SK-N-SH (cell line): ENCODE data around the gene PRKACG. TPM values are rescaled to one million over a fixed set of nuclear protein-coding genes. Genes with fewer than 3 reads are reported as not detected.

Experiments
- CTCF ChIA-PET: fragments of 300-600, 350-600 bp; formaldehyde crosslinking; extraction: SDS; loops from one replicate; lab custom pipeline; 2021; lab: Yijun Ruan, JAX
- POLR2A ChIA-PET: fragments of 350-600 bp; sonication (Branson Sonifier 250); formaldehyde crosslinking; extraction: SDS; loops from one replicate; lab custom pipeline; 2020; ENCODE audit warnings: antibody characterized with exemption, inconsistent platforms; lab: Yijun Ruan, JAX
- DNase-seq: peaks from one replicate; pipeline ENCODE4 v3.0.0; 2012
- H2AFZ ChIP-seq: fragments of 200-600 bp; sonication (generic); 2 replicates; pipeline ENCODE4 v1.8.1; 2016; ENCODE audit warnings: antibody characterized with exemption, mild to moderate bottlenecking, low read depth
- H3F3A ChIP-seq: fragments of 200-600 bp; sonication (generic); replicated peaks from 2 replicates; pipeline ENCODE3; 2016; ENCODE audit warnings: antibody characterized with exemption, mild to moderate bottlenecking; ENCODE audit not compliant: insufficient read depth
- H3K27ac ChIP-seq, 2 experiments: fragments of 200-500 bp in 1 of 2; fragments of 200-600 bp in 1 of 2; sonication (Bioruptor generic) in 1 of 2; sonication (generic), shearing (Covaris generic) in 1 of 2; 2 replicates each; pipeline versions ENCODE4 v1.5.1 to v1.6.1; 2014 to 2016; ENCODE audit warnings: low read depth in 2 of 2, inconsistent platforms in 1 of 2, low read length in 1 of 2, mild to moderate bottlenecking in 1 of 2, mixed read lengths in 1 of 2
- H3K27me3 ChIP-seq: fragments of 200-600 bp; sonication (generic), shearing (Covaris generic); 2 replicates; pipeline ENCODE4 v1.6.1; 2016; ENCODE audit warnings: mixed run types; ENCODE audit not compliant: insufficient read depth
- H3K36me3 ChIP-seq, 2 experiments: fragments of 200-500 bp in 1 of 2; fragments of 200-600 bp in 1 of 2; sonication (Bioruptor generic) in 1 of 2; sonication (generic) in 1 of 2; replicated peaks in 1 of 2; 2 replicates each; pipeline versions ENCODE3 to v1.5.1; 2014 to 2016; ENCODE audit warnings: low read length in 1 of 2, mild to moderate bottlenecking in 1 of 2; ENCODE audit not compliant: insufficient read depth in 2 of 2, control insufficient read depth in 1 of 2
- H3K4me1 ChIP-seq, 2 experiments: fragments of 200-500 bp in 1 of 2; fragments of 200-600 bp in 1 of 2; sonication (Bioruptor generic) in 1 of 2; sonication (generic), shearing (Covaris generic) in 1 of 2; 2 replicates each; pipeline versions ENCODE4 v1.5.1 to v1.6.1; 2014 to 2016; ENCODE audit warnings: low read depth in 1 of 2, low read length in 1 of 2, mixed run types in 1 of 2; ENCODE audit not compliant: insufficient read depth in 2 of 2, control insufficient read depth in 1 of 2
- H3K4me2 ChIP-seq: fragments of 200-600 bp; sonication (generic), shearing (Covaris generic); 2 replicates; pipeline ENCODE4 v1.6.1; 2017; ENCODE audit warnings: mixed run types
- H3K4me3 ChIP-seq, 2 experiments: fragments of 200-500 bp in 1 of 2; fragments of 200-600 bp in 1 of 2; sonication (Bioruptor generic) in 1 of 2; sonication (generic), shearing (Covaris generic) in 1 of 2; 2 replicates each; pipeline versions ENCODE4 v1.5.1 to v1.8.1; 2014 to 2016; ENCODE audit warnings: low read depth in 2 of 2, inconsistent platforms in 1 of 2, low read length in 1 of 2, mild to moderate bottlenecking in 1 of 2, mixed read lengths in 1 of 2, moderate library complexity in 1 of 2
- H3K79me2 ChIP-seq: fragments of 200-600 bp; sonication (generic); 2 replicates; pipeline ENCODE4 v1.8.1; 2017; ENCODE audit warnings: mild to moderate bottlenecking; ENCODE audit not compliant: insufficient read depth
- H3K9ac ChIP-seq: fragments of 200-600 bp; sonication (generic); 2 replicates; pipeline ENCODE4 v1.6.1; 2017; ENCODE audit warnings: mixed run types
- H3K9me2 ChIP-seq: fragments of 200-600 bp; sonication (generic); 2 replicates; pipeline ENCODE4 v1.6.1; 2017; ENCODE audit warnings: mixed run types
- H3K9me3 ChIP-seq: fragments of 200-600 bp; sonication (generic); 2 replicates; pipeline ENCODE4 v1.6.1; 2017; ENCODE audit warnings: mixed run types, mild to moderate bottlenecking, moderate library complexity
- H4K20me1 ChIP-seq: fragments of 200-600 bp; sonication (generic); 2 replicates; pipeline ENCODE4 v1.6.1; 2017; ENCODE audit warnings: mild to moderate bottlenecking, mixed run types; ENCODE audit not compliant: insufficient read depth
- CHD2 ChIP-seq: fragments of 150-350 bp; IDR thresholded peaks from 2 replicates; pipeline ENCODE4 v1.6.1; 2018; ENCODE audit warnings: low read length; ENCODE audit not compliant: partially characterized antibody
- EZH2phosphoT487 ChIP-seq: fragments of 200-600 bp; sonication (generic); IDR thresholded peaks from 2 replicates; pipeline ENCODE4 v1.6.1; 2017; ENCODE audit warnings: low read depth, mixed run types, mild to moderate bottlenecking, antibody characterized with exemption, moderate library complexity, borderline replicate concordance
- FOSL2 ChIP-seq: IDR thresholded peaks from 2 replicates; pipeline ENCODE4 v1.4.0; 2012; ENCODE audit warnings: low read depth, mild to moderate bottlenecking, moderate library complexity, borderline replicate concordance
- FOXJ3 ChIP-seq: sonication (generic); formaldehyde crosslinking; IDR thresholded peaks from 2 replicates; pipeline ENCODE4 v1.5.1; 2020; ENCODE audit warnings: mild to moderate bottlenecking, missing genetic modification reagents
- FOXM1 ChIP-seq: IDR thresholded peaks from 2 replicates; pipeline ENCODE4 v1.4.0; 2012; ENCODE audit warnings: low read depth, mild to moderate bottlenecking
- GABPA ChIP-seq: IDR thresholded peaks from 2 replicates; pipeline ENCODE4 v1.4.0; 2012; ENCODE audit warnings: low read depth, mild to moderate bottlenecking
- GATA2 ChIP-seq: sonication (generic); formaldehyde crosslinking; IDR thresholded peaks from 2 replicates; pipeline ENCODE4 v1.5.0; 2020; ENCODE audit warnings: mild to moderate bottlenecking, missing genetic modification reagents
- NRF1 ChIP-seq: IDR thresholded peaks from 2 replicates; pipeline ENCODE4 v1.6.1; 2012; ENCODE audit warnings: low read depth, mild to moderate bottlenecking, low read length
- RCOR1 ChIP-seq: fragments of 150-350 bp; IDR thresholded peaks from 2 replicates; pipeline ENCODE4 v1.6.1; 2017; ENCODE audit warnings: antibody characterized with exemption, low read length
- SMC3 ChIP-seq: IDR thresholded peaks from 2 replicates; pipeline ENCODE4 v1.6.1; 2012; ENCODE audit warnings: low read depth, low read length, improper control_type of control experiment
- YY1 ChIP-seq: IDR thresholded peaks from 2 replicates; pipeline ENCODE4 v1.4.0; 2012; ENCODE audit warnings: low read depth, mild to moderate bottlenecking
- WGBS: methylation state at CpG from one replicate; pipeline ENCODE4 v1.1.6; 2017; ENCODE audit warnings: low lambda C conversion rate; 5-methylcytosine and 5-hydroxymethylcytosine counted together
- polyA plus RNA-seq, 3 experiments: library from polyadenylated mRNA; depleted of rRNA; stranded (reverse); fragments of >200 nt; gene quantifications; 2 replicates each; pipeline ENCODE4 v1.2.3, GENCODE V29; 2012
- TF ChIP-seq, protein P1 (sequence below): IDR thresholded peaks from 2 replicates; pipeline ENCODE4 v1.4.0; 2012; ENCODE audit warnings: low read depth, borderline replicate concordance
- TF ChIP-seq, protein P2 (sequence below): fragments of 150-350 bp; IDR thresholded peaks from 2 replicates; pipeline ENCODE4 v1.6.1; 2017; ENCODE audit warnings: antibody characterized with exemption, low read length, low read depth, borderline replicate concordance
- TF ChIP-seq, protein P3 (sequence below): IDR thresholded peaks from 2 replicates; pipeline ENCODE4; 2012
- TF ChIP-seq, protein P4 (sequence below): IDR thresholded peaks from 2 replicates; pipeline ENCODE4 v1.4.0; 2012; ENCODE audit warnings: low read depth, borderline replicate concordance
- TF ChIP-seq, protein P5 (sequence below): fragments of 200-600 bp; sonication (generic); IDR thresholded peaks from 2 replicates; pipeline ENCODE4 v1.6.1; 2017; ENCODE audit warnings: antibody characterized with exemption, mild to moderate bottlenecking, moderate library complexity
- TF ChIP-seq, protein P6 (sequence below): fragments of 150-350 bp; IDR thresholded peaks from 2 replicates; pipeline ENCODE4 v1.6.1; 2016; ENCODE audit warnings: mild to moderate bottlenecking, low read depth, low read length

The PRKACG gene
- polyA plus RNA-seq, 1 of the 3 experiments (the other 2 are of a cell fraction), result not detected

DNA sequence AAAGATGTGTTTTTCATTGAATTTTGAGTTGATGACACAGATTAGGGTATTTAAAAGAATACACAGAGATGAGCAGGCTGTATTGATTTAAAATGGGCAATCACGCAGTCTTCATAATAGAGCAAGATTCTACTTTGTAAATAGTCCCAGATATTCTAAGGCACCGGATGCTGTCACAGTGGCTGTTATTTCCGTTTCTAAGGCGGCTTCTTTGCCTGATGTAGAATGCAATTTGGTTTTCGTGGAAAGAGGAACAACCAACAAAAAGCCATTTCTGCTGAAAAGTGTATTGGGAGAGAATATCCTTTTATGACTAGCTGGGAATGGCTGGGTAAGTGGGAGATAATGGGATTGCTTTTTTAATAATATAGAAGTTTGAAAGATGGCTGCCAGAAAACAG lies 17.5 kb downstream of the PRKACG start:
- TF ChIP-seq EZH2phosphoT487 (no peak), GABPA (no peak), CHD2 (no peak), RCOR1 (no peak), FOSL2 (no peak), FOXJ3 (no peak)
- TF ChIP-seq, protein P1, sequence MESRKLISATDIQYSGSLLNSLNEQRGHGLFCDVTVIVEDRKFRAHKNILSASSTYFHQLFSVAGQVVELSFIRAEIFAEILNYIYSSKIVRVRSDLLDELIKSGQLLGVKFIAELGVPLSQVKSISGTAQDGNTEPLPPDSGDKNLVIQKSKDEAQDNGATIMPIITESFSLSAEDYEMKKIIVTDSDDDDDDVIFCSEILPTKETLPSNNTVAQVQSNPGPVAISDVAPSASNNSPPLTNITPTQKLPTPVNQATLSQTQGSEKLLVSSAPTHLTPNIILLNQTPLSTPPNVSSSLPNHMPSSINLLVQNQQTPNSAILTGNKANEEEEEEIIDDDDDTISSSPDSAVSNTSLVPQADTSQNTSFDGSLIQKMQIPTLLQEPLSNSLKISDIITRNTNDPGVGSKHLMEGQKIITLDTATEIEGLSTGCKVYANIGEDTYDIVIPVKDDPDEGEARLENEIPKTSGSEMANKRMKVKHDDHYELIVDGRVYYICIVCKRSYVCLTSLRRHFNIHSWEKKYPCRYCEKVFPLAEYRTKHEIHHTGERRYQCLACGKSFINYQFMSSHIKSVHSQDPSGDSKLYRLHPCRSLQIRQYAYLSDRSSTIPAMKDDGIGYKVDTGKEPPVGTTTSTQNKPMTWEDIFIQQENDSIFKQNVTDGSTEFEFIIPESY, result no peak
- TF ChIP-seq, protein P2, sequence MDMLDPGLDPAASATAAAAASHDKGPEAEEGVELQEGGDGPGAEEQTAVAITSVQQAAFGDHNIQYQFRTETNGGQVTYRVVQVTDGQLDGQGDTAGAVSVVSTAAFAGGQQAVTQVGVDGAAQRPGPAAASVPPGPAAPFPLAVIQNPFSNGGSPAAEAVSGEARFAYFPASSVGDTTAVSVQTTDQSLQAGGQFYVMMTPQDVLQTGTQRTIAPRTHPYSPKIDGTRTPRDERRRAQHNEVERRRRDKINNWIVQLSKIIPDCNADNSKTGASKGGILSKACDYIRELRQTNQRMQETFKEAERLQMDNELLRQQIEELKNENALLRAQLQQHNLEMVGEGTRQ, result no peak
- TF ChIP-seq, protein P3, sequence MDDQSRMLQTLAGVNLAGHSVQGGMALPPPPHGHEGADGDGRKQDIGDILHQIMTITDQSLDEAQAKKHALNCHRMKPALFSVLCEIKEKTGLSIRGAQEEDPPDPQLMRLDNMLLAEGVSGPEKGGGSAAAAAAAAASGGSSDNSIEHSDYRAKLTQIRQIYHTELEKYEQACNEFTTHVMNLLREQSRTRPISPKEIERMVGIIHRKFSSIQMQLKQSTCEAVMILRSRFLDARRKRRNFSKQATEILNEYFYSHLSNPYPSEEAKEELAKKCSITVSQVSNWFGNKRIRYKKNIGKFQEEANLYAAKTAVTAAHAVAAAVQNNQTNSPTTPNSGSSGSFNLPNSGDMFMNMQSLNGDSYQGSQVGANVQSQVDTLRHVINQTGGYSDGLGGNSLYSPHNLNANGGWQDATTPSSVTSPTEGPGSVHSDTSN, result no peak
- TF ChIP-seq, protein P4, sequence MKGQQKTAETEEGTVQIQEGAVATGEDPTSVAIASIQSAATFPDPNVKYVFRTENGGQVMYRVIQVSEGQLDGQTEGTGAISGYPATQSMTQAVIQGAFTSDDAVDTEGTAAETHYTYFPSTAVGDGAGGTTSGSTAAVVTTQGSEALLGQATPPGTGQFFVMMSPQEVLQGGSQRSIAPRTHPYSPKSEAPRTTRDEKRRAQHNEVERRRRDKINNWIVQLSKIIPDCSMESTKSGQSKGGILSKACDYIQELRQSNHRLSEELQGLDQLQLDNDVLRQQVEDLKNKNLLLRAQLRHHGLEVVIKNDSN, result no peak
- H2AFZ ChIP-seq, result peak overlapping the region; percentile 47; the same call in 1 of the 2 replicates

DNA sequence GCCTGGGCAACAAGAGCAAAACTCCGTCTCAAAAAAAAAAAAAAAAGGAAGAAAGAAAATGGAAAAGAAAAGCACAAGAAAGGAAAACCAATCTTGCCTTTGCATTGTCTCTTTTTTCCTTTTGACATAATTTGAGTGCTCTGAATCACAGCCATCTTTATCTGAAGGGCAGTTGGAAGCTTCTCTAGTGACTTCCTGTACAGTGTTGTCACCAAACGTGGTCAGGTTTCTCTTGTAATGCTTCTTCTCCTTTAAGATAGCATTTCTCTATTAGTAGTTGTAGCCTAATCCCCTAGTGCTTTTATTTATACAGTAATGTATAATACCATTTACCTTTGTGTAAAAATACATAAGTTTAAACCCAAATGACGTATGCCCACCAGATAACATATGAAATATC lies 18.1 kb downstream of the PRKACG start:
- no peak for DNase-seq
- H3K4me2 ChIP-seq, result no peak overlapping the region
- peaks cover 32% of the 10 kb centered on the region; the same call in 1 of the 2 replicates for H3K27me3 ChIP-seq
- H3F3A ChIP-seq, result no peaks in the 10 kb centered on the region
- ChIA-PET CTCF (interaction anchor here (1.1 kb wide), 1 partner anchor 412 kb away, joined by 3 read pairs; no protein-coding TSS in a partner anchor), POLR2A (no interaction called here)
- H3K4me1 ChIP-seq, result no peaks in the 10 kb centered on the region
- no peak overlapping the region for H3K27ac ChIP-seq
- H2AFZ ChIP-seq, result no peak overlapping the region
- H3K9me3 ChIP-seq, result no peaks in the 10 kb centered on the region
- no peak overlapping the region for H3K9ac ChIP-seq
- H3K9me2 ChIP-seq, result no peaks in the 10 kb centered on the region
- no peak overlapping the region for H3K4me3 ChIP-seq
- no peaks in the 10 kb centered on the region for H4K20me1 ChIP-seq
- H3K79me2 ChIP-seq, result no peaks in the 10 kb centered on the region
- H3K36me3 ChIP-seq, result no peaks in the 10 kb centered on the region
- 16% methylated on average over 3 of the region's 3 CpGs for WGBS
- TF ChIP-seq FOXJ3, result no peak
- TF ChIP-seq, protein P5, sequence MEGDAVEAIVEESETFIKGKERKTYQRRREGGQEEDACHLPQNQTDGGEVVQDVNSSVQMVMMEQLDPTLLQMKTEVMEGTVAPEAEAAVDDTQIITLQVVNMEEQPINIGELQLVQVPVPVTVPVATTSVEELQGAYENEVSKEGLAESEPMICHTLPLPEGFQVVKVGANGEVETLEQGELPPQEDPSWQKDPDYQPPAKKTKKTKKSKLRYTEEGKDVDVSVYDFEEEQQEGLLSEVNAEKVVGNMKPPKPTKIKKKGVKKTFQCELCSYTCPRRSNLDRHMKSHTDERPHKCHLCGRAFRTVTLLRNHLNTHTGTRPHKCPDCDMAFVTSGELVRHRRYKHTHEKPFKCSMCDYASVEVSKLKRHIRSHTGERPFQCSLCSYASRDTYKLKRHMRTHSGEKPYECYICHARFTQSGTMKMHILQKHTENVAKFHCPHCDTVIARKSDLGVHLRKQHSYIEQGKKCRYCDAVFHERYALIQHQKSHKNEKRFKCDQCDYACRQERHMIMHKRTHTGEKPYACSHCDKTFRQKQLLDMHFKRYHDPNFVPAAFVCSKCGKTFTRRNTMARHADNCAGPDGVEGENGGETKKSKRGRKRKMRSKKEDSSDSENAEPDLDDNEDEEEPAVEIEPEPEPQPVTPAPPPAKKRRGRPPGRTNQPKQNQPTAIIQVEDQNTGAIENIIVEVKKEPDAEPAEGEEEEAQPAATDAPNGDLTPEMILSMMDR, result no peak
- TF ChIP-seq GATA2 (CRISPR knock-in tag), result no peak
- no peak for TF ChIP-seq RCOR1
- TF ChIP-seq, protein P6, sequence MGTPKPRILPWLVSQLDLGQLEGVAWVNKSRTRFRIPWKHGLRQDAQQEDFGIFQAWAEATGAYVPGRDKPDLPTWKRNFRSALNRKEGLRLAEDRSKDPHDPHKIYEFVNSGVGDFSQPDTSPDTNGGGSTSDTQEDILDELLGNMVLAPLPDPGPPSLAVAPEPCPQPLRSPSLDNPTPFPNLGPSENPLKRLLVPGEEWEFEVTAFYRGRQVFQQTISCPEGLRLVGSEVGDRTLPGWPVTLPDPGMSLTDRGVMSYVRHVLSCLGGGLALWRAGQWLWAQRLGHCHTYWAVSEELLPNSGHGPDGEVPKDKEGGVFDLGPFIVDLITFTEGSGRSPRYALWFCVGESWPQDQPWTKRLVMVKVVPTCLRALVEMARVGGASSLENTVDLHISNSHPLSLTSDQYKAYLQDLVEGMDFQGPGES, result no peak
- no peak for TF ChIP-seq FOXM1
- TF ChIP-seq SMC3, result no peak
- TF ChIP-seq YY1, result no peak
- TF ChIP-seq NRF1, result no peak

More for the DNA sequence above, 17.5 kb downstream of the PRKACG start:
- H3K9ac ChIP-seq, result no peak overlapping the region
- POLR2A ChIA-PET, result no interaction called here
- DNase-seq, result no peak
- H3K36me3 ChIP-seq, result no peaks in the 10 kb centered on the region
- CTCF ChIA-PET, result interaction anchor here (0.6 to 1.2 kb wide), 3 partner anchors 12 to 413 kb away, joined by 3 to 4 read pairs (median 3); no protein-coding TSS in a partner anchor
- no peak overlapping the region for H3K4me2 ChIP-seq
- no peaks in the 10 kb centered on the region for H3F3A ChIP-seq
- no peaks in the 10 kb centered on the region for H4K20me1 ChIP-seq
- H3K79me2 ChIP-seq, result no peaks in the 10 kb centered on the region
- no peaks in the 10 kb centered on the region for H3K9me3 ChIP-seq
- peaks cover 37% of the 10 kb centered on the region; the same call in 1 of the 2 replicates for H3K27me3 ChIP-seq
- no peak overlapping the region; a peak in 1 of 4 replicates for H3K4me3 ChIP-seq
- no peaks in the 10 kb centered on the region for H3K9me2 ChIP-seq
- 10% methylated on average over 5 of the region's 5 CpGs for WGBS
- no peak overlapping the region for H3K27ac ChIP-seq
- no peaks in the 10 kb centered on the region for H3K4me1 ChIP-seq
